ENCODE results near the gene TOP2B.
A peak's percentile ranks its signal among the peaks of the same experiment; 100 is the strongest.

Gene TOP2B

GRCh38 chr3:25558121-25558520 is 106.6 kb downstream of the TOP2B start:
- DNase-seq, result peak; percentile 29

- no peak for DNase-seq
These were observed 107.0 kb downstream of the TOP2B start for GRCh38 chr3:25557694-25558093.

GRCh38 chr3:25556447-25556846 is 108.3 kb downstream of the TOP2B start:
- no peak for DNase-seq

- no peak for DNase-seq
These were observed 108.8 kb downstream of the TOP2B start for GRCh38 chr3:25555695-25556437.

- no peak for DNase-seq
These were observed 110.3 kb downstream of the TOP2B start for GRCh38 chr3:25554376-25554775.

GRCh38 chr3:25552251-25552650 is 112.5 kb downstream of the TOP2B start:
- no peak for DNase-seq

- no peak for DNase-seq
These were observed 115.9 kb downstream of the TOP2B start for GRCh38 chr3:25548836-25549235.

- DNase-seq, result no peak
These were observed 116.6 kb downstream of the TOP2B start for GRCh38 chr3:25547943-25548674.
